Tibial nerve (tissue), 4 donors: ENCODE results near the gene JMJD7.

Experiments
- CTCF ChIP-seq, 5 experiments: fragments of 200-600 bp in 3 of 5; fragments of 450-650 bp in 2 of 5; sonication (generic) in 3 of 5; IDR thresholded peaks; one replicate each; pipeline ENCODE4 v1.5.1; 2016 to 2019; ENCODE audit warnings: antibody characterized with exemption in 5 of 5, mild to moderate bottlenecking in 3 of 5, moderate library complexity in 2 of 5
- EP300 ChIP-seq, 2 donors: sonication (generic); formaldehyde crosslinking; IDR thresholded peaks; one replicate each; pipeline ENCODE4 v1.6.1; 2017; ENCODE audit warnings: antibody characterized with exemption in 2 of 2, mild to moderate bottlenecking in 1 of 2
- POLR2A ChIP-seq, 2 donors: fragments of 450-650 bp; IDR thresholded peaks; one replicate each; pipeline ENCODE4 v1.6.1; 2017; ENCODE audit warnings: antibody characterized with exemption in 2 of 2, mild to moderate bottlenecking in 2 of 2, moderate library complexity in 2 of 2

GRCh38 chr15:41788262-41788661, 39.6 kb upstream of the JMJD7 start:
- TF ChIP-seq CTCF (IDR thresholded peaks at IDR 0.05): no peak
- TF ChIP-seq POLR2A (IDR thresholded peaks at IDR 0.05): no peak
- TF ChIP-seq EP300 (IDR thresholded peaks at IDR 0.05): no peak
